GM19324 (cell line): ENCODE results near the gene ARHGEF28.

ENCODE experiments used
- ATAC-seq: cut with Tn5 transposase; IDR thresholded peaks from one replicate; pipeline ENCODE4 v1.9.1; 2021; ENCODE audit warnings: mild to moderate bottlenecking, moderate library complexity; ENCODE audit not compliant: unreplicated experiment, low FRiP score

Gene ARHGEF28

GRCh38 chr5:73727470-73727869 lies 101.5 kb downstream of the ARHGEF28 start:
- no peak for ATAC-seq

- no peak for ATAC-seq
These were observed 102.7 kb downstream of the ARHGEF28 start for GRCh38 chr5:73728493-73729273.

DNA sequence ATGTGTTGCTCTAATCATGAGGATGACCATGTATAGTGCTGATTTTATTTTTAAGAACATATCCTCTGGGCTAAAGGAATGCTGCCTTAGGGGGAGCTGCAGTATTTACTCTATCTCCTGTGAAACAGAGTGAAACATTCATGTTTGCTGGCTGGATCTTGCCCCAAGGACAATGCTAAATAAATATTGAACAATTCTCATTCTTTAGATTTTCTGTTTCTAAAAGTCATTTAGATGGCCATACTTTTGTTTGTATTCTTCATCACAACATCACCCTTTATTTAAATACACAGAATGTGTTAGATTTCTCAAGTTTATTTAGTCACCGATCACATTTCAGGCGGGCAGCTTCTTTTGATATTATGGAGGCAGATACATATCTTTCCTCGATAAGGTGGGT lies 103.3 kb downstream of the ARHGEF28 start:
- ATAC-seq = no peak

DNA sequence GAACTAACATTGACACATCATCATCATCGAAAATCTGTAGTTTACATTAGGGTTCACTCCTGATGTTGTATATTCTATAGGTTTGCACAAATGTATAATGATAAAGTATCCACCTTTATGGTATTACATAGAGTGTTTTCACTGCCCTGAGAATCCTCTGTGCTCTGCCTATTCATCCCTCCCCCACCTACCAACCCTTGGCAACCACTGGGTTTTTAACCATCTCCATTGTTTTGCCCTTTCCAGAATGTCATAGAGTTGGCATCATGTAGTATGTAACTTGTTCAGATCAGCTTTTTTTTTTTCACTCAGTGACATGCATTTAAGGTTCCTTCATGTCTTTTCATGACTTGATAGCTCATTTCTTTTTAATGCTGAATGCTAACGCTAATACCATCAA lies 106.0 kb downstream of the ARHGEF28 start:
- ATAC-seq = no peak

DNA sequence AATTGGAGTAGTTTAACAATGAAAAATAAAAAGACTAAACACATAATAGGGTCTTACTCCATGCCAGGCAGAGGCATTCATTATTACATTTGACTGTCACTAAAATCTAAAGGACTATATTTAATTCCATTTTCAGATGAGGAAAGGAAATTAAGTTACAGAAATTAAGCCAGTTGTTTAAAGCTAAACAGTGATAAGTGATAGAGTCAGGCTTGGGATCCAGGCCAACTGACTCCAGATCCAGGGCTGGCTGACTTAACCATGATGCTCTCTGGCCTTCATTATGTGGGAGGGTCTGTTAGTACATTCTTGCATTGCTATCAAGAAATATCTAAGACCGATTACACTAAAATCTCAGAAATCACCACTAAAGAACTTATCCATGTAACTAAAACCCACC lies 107.2 kb downstream of the ARHGEF28 start:
- ATAC-seq = no peak

DNA sequence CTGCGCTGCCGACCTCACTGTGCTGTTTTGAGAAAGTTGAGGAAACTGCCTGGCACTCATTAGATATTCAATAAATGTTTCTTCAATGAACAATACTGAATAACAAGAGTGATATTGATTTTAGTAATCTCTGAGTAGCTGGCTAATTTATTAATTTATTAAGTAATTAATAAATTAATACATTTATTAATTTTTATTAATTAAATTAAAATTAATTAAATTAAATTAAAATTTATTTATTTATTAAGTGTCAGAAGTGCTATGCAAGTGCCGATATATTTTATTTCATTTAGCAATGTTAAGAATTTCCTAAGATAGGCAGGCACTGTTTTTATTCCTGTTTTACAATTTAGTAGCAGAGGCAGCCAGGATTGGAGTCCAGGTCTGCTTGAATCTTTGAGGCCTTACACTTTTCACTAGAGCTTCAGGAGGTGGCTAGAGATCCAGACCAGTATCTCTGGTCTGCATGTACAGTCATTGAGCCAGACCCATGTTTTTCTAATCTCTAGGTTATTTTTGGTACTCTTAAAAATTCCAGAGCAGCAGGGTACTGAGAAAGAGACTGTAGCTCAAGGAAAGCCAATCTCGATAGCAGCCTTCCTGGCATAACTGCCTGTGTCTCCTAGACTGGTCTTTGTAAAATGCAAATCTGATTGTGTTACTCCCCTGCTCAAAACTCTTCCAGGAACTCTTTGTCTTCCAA lies 109.2 kb downstream of the ARHGEF28 start:
- ATAC-seq = no peak

- no peak for ATAC-seq
These were observed 113.7 kb downstream of the ARHGEF28 start for GRCh38 chr5:73739650-73740049.

- ATAC-seq = no peak
These were observed 114.3 kb downstream of the ARHGEF28 start for GRCh38 chr5:73740274-73740790.

DNA sequence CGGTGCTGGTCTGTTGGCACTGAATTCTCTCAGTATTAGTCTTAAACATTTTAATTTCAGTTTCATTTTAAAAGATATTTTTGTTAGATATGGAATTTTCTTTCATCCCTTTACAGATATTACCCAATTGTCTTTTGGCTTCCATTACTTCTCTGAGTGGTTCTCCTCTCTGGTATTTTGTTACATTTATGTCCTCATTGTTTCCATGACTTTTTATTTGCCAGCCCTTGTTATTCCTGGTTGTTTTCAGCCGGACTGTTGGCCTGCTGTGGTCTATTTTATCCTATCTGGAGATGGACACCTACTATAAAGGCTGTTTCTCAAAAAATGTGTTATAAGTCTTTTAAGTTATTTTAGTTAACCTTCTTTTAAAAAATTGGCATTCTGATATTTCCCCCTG lies 117.2 kb downstream of the ARHGEF28 start:
- ATAC-seq = no peak

DNA sequence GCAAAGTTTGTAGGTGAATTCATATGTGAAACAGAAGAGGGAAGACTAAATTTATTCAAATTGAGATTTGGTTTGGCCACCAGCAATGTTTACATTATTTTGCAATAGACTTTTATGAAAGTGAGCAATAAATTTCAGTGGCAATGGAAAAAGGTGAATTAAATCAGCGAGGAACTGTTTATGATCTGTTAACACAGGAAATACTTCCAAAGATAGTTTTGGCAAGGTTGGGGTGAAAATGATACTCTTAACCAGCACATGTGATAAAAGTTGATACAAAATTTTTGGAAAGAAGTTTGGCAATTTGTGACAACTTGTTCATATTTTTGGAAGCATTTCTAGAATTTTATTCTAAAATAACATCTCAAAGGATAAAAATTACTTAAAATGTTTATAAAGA lies 119.8 kb downstream of the ARHGEF28 start:
- ATAC-seq = no peak

- ATAC-seq = no peak
These were observed 120.6 kb downstream of the ARHGEF28 start for GRCh38 chr5:73746608-73747007.

DNA sequence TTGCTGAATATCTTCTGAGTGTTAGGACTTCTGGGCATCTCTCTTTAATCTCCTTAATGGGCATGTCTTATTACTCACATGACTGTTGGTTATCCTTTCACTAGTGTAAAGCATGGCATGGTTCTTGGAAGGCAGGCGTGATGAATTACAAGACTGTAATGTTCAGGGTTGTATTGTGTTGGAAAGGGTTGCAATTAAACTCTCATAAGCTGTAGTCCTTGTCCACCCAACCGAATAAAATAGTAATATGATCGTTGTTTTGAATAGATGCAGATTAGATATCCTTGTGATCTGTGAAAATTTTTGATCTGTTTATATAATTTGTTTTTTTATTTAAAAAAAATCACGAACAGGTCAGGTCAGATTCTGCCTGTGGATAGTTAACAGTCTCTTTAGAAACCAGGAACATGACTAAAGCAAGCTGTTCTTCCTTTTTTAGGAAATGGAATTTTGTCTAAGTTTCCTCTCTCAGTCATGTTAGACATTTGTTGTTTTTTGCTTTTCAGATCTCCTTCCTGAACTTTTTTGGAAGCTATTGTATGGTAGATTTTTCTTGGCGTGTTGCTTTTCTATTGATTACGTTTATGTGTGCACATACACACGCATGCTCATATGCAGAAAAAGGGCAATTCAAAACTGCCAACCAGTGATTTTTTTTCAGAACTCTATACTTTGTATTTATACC lies 121.8 kb downstream of the ARHGEF28 start:
- ATAC-seq = no peak

DNA sequence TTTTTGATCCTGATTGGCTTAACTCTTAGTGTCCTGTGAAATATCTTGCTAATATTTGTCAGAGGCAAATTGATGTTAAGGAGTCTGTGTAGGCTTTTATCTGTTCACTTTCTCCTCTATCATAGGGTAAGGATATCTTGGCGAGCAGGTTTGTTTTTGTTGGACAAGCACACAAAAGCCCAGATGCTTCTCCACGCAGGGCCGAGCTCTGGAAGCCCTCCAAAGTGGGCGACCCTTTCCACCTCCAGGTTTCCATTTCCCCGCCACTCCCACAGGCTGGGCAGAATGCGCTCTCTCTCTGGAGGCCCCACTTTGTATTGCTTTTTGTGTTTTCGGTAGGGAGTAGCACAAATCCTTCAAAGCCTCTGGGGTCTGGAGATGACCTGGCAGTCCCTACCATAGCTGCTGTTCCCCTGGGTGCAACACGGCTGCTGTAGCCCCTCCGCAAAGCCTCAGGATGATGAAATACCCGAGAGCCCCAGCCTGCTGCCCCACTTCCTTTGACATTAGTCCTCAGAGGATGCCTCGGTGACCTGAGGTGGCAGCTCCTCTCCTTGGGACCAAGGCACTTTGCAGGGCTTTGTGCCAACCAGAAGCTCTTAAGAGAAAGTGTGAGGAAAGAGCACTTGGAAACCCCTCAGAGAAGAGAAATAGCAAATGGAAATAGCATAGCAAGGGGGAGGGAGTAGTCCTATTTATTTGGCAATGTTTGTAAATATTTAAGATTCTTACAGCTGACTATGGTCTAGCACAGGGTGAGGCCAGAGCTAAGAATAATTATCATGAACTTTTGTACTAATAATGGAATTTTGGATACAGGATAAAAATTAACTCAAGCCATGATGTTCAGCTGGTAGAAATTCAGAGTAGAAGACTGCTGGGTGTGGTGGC lies 122.8 kb downstream of the ARHGEF28 start:
- ATAC-seq = no peak

- no peak for ATAC-seq
These were observed 123.7 kb downstream of the ARHGEF28 start for GRCh38 chr5:73749485-73750270.

- ATAC-seq = no peak
These were observed 125.4 kb downstream of the ARHGEF28 start for GRCh38 chr5:73751254-73751914.

- no peak for ATAC-seq
These were observed 128.3 kb downstream of the ARHGEF28 start for GRCh38 chr5:73754254-73754653.

- ATAC-seq = no peak
These were observed 131.4 kb downstream of the ARHGEF28 start for GRCh38 chr5:73757416-73757815.

- no peak for ATAC-seq
These were observed 133.8 kb downstream of the ARHGEF28 start for GRCh38 chr5:73759771-73760170.
